GM23338 (cell line): ENCODE measurements around the gene CLNK. TPM values are rescaled to one million over a fixed set of nuclear protein-coding genes. Genes with fewer than 3 reads are reported as not detected.

ENCODE experiments used
- ATAC-seq: fragments of 200-7000 bp; cut with Tn5 transposase; 3 replicates; pipeline ENCODE4 v1.9.1; 2020
- DNase-seq: peaks from one replicate; pipeline ENCODE4 v3.0.0-alpha.2; 2015; ENCODE audit warnings: low spot score
- H2AFZ ChIP-seq: fragments of 200-600 bp; sonication (generic); 2 replicates; pipeline ENCODE4 v1.8.0; 2016; ENCODE audit warnings: antibody characterized with exemption, mild to moderate bottlenecking, moderate library complexity
- H3F3A ChIP-seq: fragments of 200-600 bp; sonication (generic); replicated peaks from 2 replicates; pipeline ENCODE4 v1.8.0; 2017; ENCODE audit warnings: antibody characterized with exemption, mixed run types, low read depth
- H3K27ac ChIP-seq: fragments of 200-600 bp; sonication (generic); 2 replicates; pipeline ENCODE4 v1.6.1; 2016; ENCODE audit warnings: low read depth
- H3K27me3 ChIP-seq: fragments of 200-600 bp; sonication (generic); 2 replicates; pipeline ENCODE4 v1.8.0; 2016; ENCODE audit warnings: mild to moderate bottlenecking, mixed run types, moderate library complexity; ENCODE audit not compliant: insufficient read depth
- H3K36me3 ChIP-seq: fragments of 200-600 bp; sonication (generic); 2 replicates; pipeline ENCODE4 v1.8.0; 2016; ENCODE audit warnings: mild to moderate bottlenecking; ENCODE audit not compliant: insufficient read depth
- H3K4me1 ChIP-seq: fragments of 200-600 bp; sonication (generic); 2 replicates; pipeline ENCODE4 v1.8.0; 2016; ENCODE audit warnings: mild to moderate bottlenecking, moderate library complexity; ENCODE audit not compliant: insufficient read depth
- H3K4me2 ChIP-seq: fragments of 200-600 bp; sonication (generic); 2 replicates; pipeline ENCODE4 v1.7.1; 2017; ENCODE audit warnings: mixed run types
- H3K4me3 ChIP-seq: fragments of 200-600 bp; sonication (generic); 2 replicates; pipeline ENCODE4 v1.6.1; 2016; ENCODE audit warnings: mixed run types
- H3K79me2 ChIP-seq: fragments of 200-600 bp; sonication (generic); replicated peaks from 2 replicates; pipeline ENCODE4 v1.8.0; 2017; ENCODE audit warnings: mild to moderate bottlenecking; ENCODE audit not compliant: insufficient read depth
- H3K9me2 ChIP-seq: fragments of 200-600 bp; sonication (generic); 2 replicates; pipeline ENCODE4 v1.8.0; 2017; ENCODE audit not compliant: insufficient read depth
- H4K20me1 ChIP-seq: fragments of 200-600 bp; sonication (generic); replicated peaks from 2 replicates; pipeline ENCODE4 v1.8.0; 2017; ENCODE audit warnings: mild to moderate bottlenecking; ENCODE audit not compliant: insufficient read depth
- H3K27ac Mint-ChIP-seq: 2 replicates; pipeline ENCODE4 v1.8.0; 2020; ENCODE audit warnings: inconsistent platforms, mild to moderate bottlenecking, moderate library complexity, mixed read lengths
- H3K27me3 Mint-ChIP-seq: 3 replicates; pipeline ENCODE4 v1.8.0; 2022; ENCODE audit warnings: low read depth, mild to moderate bottlenecking, moderate library complexity, mixed read lengths, inconsistent platforms; ENCODE audit not compliant: insufficient read depth, poor library complexity
- H3K36me3 Mint-ChIP-seq: 3 replicates; pipeline ENCODE4 v1.8.0; 2021; ENCODE audit warnings: low read depth, mild to moderate bottlenecking, inconsistent platforms, moderate library complexity, mixed read lengths
- H3K4me1 Mint-ChIP-seq: 3 replicates; pipeline ENCODE4 v1.8.0; 2020; ENCODE audit warnings: mild to moderate bottlenecking, inconsistent platforms, mixed read lengths
- H3K4me3 Mint-ChIP-seq: 3 replicates; pipeline ENCODE4 v1.8.0; 2021; ENCODE audit warnings: moderate library complexity, mild to moderate bottlenecking, inconsistent platforms, mixed read lengths
- H3K9me3 Mint-ChIP-seq: 3 replicates; pipeline ENCODE4 v1.8.0; 2020; ENCODE audit warnings: moderate library complexity, mild to moderate bottlenecking, inconsistent platforms, mixed read lengths
- CREB1 ChIP-seq: fragments of 250-450 bp; sonication (Bioruptor Pico); IDR thresholded peaks from 2 replicates; pipeline ENCODE4 v1.5.0; 2020; ENCODE audit warnings: low read depth, mild to moderate bottlenecking, moderate library complexity
- CTCF ChIP-seq, 2 experiments: fragments of 200-600 bp in 1 of 2; sonication (generic) in 1 of 2; conservative IDR thresholded peaks; 2 replicates each; pipeline versions ENCODE4 v1.5.1 to v1.6.1; 2016 to 2017; ENCODE audit warnings: antibody characterized with exemption in 2 of 2, low read depth in 2 of 2, mild to moderate bottlenecking in 2 of 2, moderate library complexity in 1 of 2
- ETS1 ChIP-seq: IDR thresholded peaks from 2 replicates; pipeline ENCODE4 v1.6.1; 2016; ENCODE audit warnings: antibody characterized with exemption
- EZH2 ChIP-seq: fragments of 200-600 bp; sonication (generic); IDR thresholded peaks from one replicate; pipeline ENCODE4 v1.8.0; 2017; ENCODE audit warnings: antibody characterized with exemption, mild to moderate bottlenecking, low read depth; ENCODE audit not compliant: unreplicated experiment
- EZH2phosphoT487 ChIP-seq: fragments of 200-600 bp; sonication (generic); IDR thresholded peaks from one replicate; pipeline ENCODE4 v1.8.1; 2018; ENCODE audit warnings: antibody characterized with exemption; ENCODE audit not compliant: unreplicated experiment
- JUNB ChIP-seq: IDR thresholded peaks from one replicate; pipeline ENCODE4 v1.6.1; 2016; ENCODE audit warnings: antibody characterized with exemption; ENCODE audit not compliant: unreplicated experiment
- NANOG ChIP-seq: IDR thresholded peaks from 2 replicates; pipeline ENCODE4 v1.6.1; 2016; ENCODE audit warnings: antibody characterized with exemption, borderline replicate concordance
- POLR2AphosphoS5 ChIP-seq: IDR thresholded peaks from 2 replicates; pipeline ENCODE4 v1.6.1; 2016; ENCODE audit warnings: antibody characterized with exemption, low read depth
- REST ChIP-seq: IDR thresholded peaks from one replicate; pipeline ENCODE4 v1.6.1; 2018; ENCODE audit warnings: antibody characterized with exemption; ENCODE audit not compliant: unreplicated experiment
- STAT1 ChIP-seq: IDR thresholded peaks from one replicate; pipeline ENCODE4 v1.6.1; 2016; ENCODE audit warnings: antibody characterized with exemption; ENCODE audit not compliant: unreplicated experiment
- ZNF114 ChIP-seq: fragments of 250-450 bp; sonication (Bioruptor Pico); IDR thresholded peaks from 2 replicates; pipeline ENCODE4 v1.5.0; 2020; ENCODE audit warnings: mild to moderate bottlenecking, moderate library complexity
- ZNF331 ChIP-seq: fragments of 250-450 bp; sonication (Bioruptor Pico); IDR thresholded peaks from 2 replicates; pipeline ENCODE4 v1.5.0; 2020; ENCODE audit warnings: low read depth, mild to moderate bottlenecking, moderate library complexity
- ZNF462 ChIP-seq: fragments of 250-450 bp; sonication (Bioruptor Pico); IDR thresholded peaks from 2 replicates; pipeline ENCODE4 v1.5.0; 2020; ENCODE audit warnings: mild to moderate bottlenecking, moderate library complexity
- polyA plus RNA-seq: library from polyadenylated mRNA; unstranded; fragments of >200 nt; fragmentation: Nextera tagmentation; extraction: Ambion mirVana; gene quantifications from 2 replicates; pipeline ENCODE4 v1.2.1, GENCODE V29; 2016
- total RNA-seq: library from RNA; depleted of rRNA; stranded (reverse); fragments of >200 nt; shearing (Covaris generic); gene quantifications from 2 replicates; pipeline ENCODE4 v1.2.3, GENCODE V29; 2014

Gene CLNK
- total and polyA plus RNA-seq, 2 experiments from 2014 or later = not detected

GRCh38 chr4:10640561-10641201, 43.9 kb downstream of the CLNK start:
- Mint-ChIP-seq H3K9me3 (no peaks in the 10 kb centered on the region; the same call in 2 of the 3 replicates), H3K27me3 (no peaks in the 10 kb centered on the region), H3K36me3 (no peaks in the 10 kb centered on the region), H3K4me1 (0 out of 3 replicates have a peak, but pooled peaks cover 2% of the 10 kb centered on the region), H3K4me3 (no peak overlapping the region), H3K27ac (no peak overlapping the region)
- Histone ChIP-seq H3K79me2 (no peaks in the 10 kb centered on the region), H3K4me2 (no peak overlapping the region), H3K36me3 (no peaks in the 10 kb centered on the region), H4K20me1 (no peaks in the 10 kb centered on the region), H3K27ac (no peak overlapping the region), H3F3A (no peaks in the 10 kb centered on the region), H3K27me3 (no peaks in the 10 kb centered on the region), H3K9me2 (peaks cover 5% of the 10 kb centered on the region; the same call in 1 of the 2 replicates), H2AFZ (no peak overlapping the region), H3K4me3 (no peak overlapping the region), H3K4me1 (no peaks in the 10 kb centered on the region)
- ATAC-seq (no peak), DNase-seq (no peak)
- TF ChIP-seq JUNB = no peak
- no peak for TF ChIP-seq STAT1
- no peak for TF ChIP-seq CREB1
- TF ChIP-seq NANOG = no peak
- TF ChIP-seq POLR2AphosphoS5 = no peak
- TF ChIP-seq CTCF (conservative IDR thresholded peaks at IDR 0.05; ENCODE audit: low read depth in 2 of 2) = no peak
- TF ChIP-seq ZNF114 (CRISPR knock-in tag) = no peak
- TF ChIP-seq ETS1 = no peak
- TF ChIP-seq ZNF331 = no peak
- TF ChIP-seq REST = no peak
- TF ChIP-seq EZH2 = no peak
- TF ChIP-seq EZH2phosphoT487 = no peak
- TF ChIP-seq ZNF462 = no peak
